ENCODE data around the gene KCNK15.

The KCNK15 gene

DNA sequence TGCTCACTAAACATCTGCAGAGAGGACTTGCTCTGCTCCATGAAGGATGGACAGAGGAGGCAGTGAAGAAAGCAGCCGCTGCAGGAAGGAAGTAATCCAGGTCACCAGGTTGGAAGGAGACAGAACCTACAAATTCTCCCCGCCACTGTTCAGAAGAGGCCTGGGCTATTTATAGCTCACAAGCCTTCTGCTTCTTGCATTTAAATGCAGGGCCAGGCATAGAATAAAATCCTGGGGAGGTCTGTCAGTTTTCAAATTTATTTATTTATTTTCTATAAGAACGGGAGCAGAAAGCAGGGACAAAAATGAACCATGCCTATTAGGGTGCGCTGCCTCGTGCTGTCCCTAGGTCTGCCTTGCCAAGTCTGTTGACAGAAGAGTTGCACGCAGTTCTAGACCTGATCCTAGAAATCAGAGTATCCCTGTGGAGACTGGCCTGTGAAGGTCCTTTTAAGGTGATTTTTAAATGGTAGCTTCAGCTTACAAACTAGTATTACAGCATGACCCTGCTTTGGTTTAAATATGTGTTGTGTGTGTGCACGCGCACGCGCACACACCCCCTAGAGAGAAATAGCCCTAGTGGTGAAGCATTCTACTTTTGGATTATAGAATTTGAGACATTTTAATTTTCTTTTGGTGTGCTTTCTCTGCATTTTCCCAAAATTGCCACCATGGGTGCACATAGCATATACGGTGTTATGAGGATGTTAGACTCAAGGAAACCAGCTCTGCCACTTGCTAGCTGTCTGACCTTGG lies 45.2 kb downstream of the KCNK15 start:
- peak in 1 of 14 donors; percentile 2 for DNase-seq

DNA sequence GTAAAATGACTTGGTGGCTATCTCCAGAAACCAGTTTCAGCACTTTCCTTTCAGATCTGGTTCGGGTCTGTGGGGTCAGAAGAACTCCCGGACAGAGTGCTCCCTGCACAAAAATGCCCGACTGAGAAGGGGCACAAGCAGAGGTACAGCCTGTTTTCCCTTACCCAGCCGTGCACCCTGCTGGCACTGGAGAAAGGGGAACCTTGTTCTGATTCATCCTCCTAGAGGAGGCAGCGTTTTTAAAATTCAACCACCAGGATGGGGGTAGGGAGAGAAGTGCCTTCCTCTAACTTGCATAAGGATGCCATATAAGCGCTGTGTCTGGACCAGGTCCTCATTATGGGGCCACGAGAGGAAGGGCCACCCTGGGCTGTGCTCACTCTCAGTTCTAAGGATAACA lies 47.1 kb downstream of the KCNK15 start:
- DNase-seq: no peak

DNA sequence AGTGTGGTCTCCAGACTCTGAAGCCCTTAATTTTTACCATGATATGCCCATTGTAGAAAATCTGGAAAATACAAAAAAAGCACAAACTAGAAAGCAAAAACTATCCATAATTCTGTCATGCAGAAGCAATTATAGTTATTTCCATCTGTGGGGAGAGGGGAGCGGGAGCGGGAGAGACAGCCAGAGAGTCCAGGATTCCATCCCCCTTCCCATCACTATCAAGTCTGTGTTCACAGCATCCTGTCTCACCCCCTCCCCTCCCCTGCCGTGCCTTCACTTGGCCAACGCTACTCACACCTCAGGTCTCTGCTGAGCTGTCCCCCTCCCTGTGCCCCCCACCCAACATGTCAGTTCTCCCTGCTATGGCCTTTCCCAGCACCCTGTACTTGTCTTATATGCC lies 50.2 kb downstream of the KCNK15 start:
- DNase-seq: no peak

DNA sequence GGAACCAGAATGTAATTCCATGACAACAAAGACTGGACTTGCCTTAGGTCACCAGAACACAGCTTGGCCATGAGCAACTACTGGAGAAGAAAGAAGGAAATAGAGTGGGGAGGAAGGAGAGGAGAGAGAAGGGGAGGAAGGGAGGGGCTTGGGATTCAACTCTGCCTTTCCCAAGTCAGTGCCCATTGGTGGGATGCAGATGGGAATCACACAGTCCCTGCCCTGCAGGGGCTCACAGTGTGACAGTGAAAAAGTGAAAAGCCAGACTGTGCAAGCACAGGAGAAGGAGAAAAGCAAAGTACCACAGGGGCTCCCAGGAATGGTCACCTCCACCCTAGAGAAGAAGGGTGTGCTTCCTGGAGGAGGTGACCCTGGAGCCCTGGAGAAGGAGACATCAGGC lies 50.6 kb downstream of the KCNK15 start:
- DNase-seq: no peak

DNA sequence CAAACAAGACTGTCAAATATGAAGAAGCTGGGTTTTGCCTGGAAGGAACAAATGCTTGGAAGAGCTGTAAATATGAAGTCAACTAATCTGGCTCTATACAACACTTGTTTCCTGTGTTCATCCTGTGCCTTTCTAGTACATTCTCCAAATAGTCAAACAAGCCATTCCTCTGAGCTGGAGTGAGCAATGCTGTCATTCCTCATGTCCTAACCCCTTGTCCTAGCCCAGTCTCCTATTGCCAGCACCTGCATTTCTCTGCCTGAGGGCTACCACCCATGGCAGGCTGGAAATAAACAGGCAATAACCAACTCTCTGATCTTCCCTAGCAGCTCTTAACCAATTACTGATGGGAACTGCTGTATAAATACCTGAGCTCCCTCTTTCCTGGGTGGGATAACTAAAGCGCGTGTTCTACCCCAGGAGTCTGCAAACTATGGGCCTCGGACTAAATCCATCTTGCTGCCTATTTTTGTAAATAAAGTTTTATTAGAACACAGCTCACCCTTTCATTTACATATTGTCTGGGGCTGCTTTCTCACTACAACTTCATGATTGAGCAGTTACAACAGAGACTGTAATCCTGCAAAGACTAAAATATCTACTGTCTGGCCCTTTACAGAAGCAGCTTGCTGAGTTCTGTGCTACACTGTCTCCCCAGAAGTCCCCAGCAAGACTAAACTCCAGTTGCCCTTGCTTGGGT lies 51.2 kb downstream of the KCNK15 start:
- DNase-seq: no peak

DNA sequence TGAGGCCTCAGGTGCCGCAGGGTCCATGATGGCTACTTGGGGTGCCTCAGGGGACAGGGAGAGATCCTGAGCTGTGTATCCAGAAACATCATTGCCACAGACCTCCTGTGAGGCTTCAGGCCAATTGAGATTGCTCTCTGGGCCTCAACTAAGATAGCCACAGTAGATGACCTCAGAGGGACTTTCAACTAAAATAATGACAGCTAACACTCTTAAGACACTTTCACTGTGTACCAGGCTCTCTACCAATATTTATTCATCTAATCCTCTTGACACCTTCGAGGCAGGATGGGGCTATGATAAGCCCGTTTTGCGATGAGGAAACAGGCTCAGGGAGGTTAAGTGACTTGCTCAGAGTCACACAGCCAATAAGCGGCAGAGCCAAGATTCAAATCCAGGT lies 54.0 kb downstream of the KCNK15 start:
- no peak for DNase-seq

DNA sequence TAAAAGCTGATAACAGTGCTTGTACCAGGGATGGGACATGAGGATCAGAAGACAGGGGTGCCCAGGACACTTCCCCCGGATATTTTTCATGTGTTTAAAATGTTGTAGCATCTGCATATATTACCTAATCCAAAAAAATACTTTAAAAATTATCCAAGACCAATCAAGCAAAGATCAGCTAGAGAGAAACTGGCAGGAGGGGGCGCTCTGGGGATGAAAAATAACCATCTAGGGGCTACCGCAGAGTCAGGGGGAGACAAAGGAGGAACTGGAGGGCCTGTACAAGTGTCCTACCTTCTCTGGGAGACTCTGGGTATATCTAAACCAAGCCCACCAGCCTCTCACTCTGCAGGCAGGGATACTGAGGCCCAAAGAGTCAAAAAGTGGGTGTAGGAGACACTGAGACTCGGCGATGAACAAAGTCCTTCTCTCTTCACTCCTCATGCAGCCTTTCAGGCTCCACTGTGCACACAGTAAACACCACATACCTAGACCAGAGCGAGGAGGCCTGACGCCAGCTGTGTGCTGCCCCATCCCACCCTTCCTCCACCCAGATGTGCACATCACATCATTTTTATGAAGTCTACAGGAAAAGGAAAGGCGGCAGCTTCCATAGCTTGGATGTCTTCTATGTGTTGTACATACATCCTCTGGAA lies 54.9 kb downstream of the KCNK15 start:
- DNase-seq: no peak
